IPS-20b (cell line): Measurements from ENCODE around the gene SIGMAR1.

Experiments
- H3K27ac ChIP-seq: one replicate; pipeline ENCODE4 v1.5.1; 2013; ENCODE audit warnings: low read length
- H3K27me3 ChIP-seq: 2 replicates; pipeline ENCODE4 v1.6.1; 2013; ENCODE audit warnings: mild to moderate bottlenecking, low read length, inconsistent platforms; ENCODE audit not compliant: insufficient read depth
- H3K36me3 ChIP-seq: 2 replicates; pipeline ENCODE4 v1.6.1; 2013; ENCODE audit warnings: low read depth, mild to moderate bottlenecking, inconsistent platforms, low read length, moderate library complexity; ENCODE audit not compliant: insufficient read depth
- H3K4me1 ChIP-seq: 2 replicates; pipeline ENCODE4 v1.6.1; 2013; ENCODE audit warnings: mild to moderate bottlenecking, control low read depth, inconsistent platforms, low read length, moderate library complexity; ENCODE audit not compliant: insufficient read depth
- H3K4me3 ChIP-seq: 2 replicates; pipeline ENCODE4 v1.5.1; 2013; ENCODE audit warnings: mild to moderate bottlenecking, low read length, inconsistent platforms
- H3K9ac ChIP-seq: 2 replicates; pipeline ENCODE4 v1.6.1; 2013; ENCODE audit warnings: low read depth, mild to moderate bottlenecking, inconsistent platforms, low read length, moderate library complexity
- H3K9me3 ChIP-seq: 2 replicates; pipeline ENCODE4 v1.6.1; 2013; ENCODE audit warnings: mild to moderate bottlenecking, low read depth, low read length, inconsistent platforms; ENCODE audit not compliant: insufficient read depth

Gene SIGMAR1

GRCh38 chr9:34591917-34592866 lies 45.4 kb downstream of the SIGMAR1 start:
- Histone ChIP-seq H3K4me3 (no peak overlapping the region; the same call in 1 of the 2 replicates), H3K9ac (no peak overlapping the region)

GRCh38 chr9:34591248-34591916 lies 46.2 kb downstream of the SIGMAR1 start:
- no peak overlapping the region for H3K9ac ChIP-seq
- no peak overlapping the region for H3K27ac ChIP-seq
- no peaks in the 10 kb centered on the region for H3K36me3 ChIP-seq
- H3K4me1 ChIP-seq, result no peaks in the 10 kb centered on the region; the same call in 1 of the 2 replicates
- H3K4me3 ChIP-seq, result peak overlapping the region; percentile 50; the same call in 1 of the 2 replicates
- peaks cover 90% of the 10 kb centered on the region for H3K27me3 ChIP-seq
- H3K9me3 ChIP-seq, result peaks cover 3% of the 10 kb centered on the region; the same call in 1 of the 2 replicates

More at GRCh38 chr9:34591917-34592866, 45.4 kb downstream of the SIGMAR1 start:
- peaks cover 2% of the 10 kb centered on the region; the same call in 1 of the 2 replicates for H3K9me3 ChIP-seq
- H3K36me3 ChIP-seq, result no peaks in the 10 kb centered on the region
- H3K27me3 ChIP-seq, result peaks cover 82% of the 10 kb centered on the region
- H3K27ac ChIP-seq, result no peak overlapping the region
- H3K4me1 ChIP-seq, result no peaks in the 10 kb centered on the region; the same call in 1 of the 2 replicates

GRCh38 chr9:34590381-34591247 lies 47.0 kb downstream of the SIGMAR1 start:
- Histone ChIP-seq H3K9ac (no peak overlapping the region), H3K9me3 (peaks cover 3% of the 10 kb centered on the region; the same call in 1 of the 2 replicates), H3K27ac (no peak overlapping the region), H3K4me3 (peak overlapping the region; percentile 50; the same call in 1 of the 2 replicates), H3K36me3 (no peaks in the 10 kb centered on the region), H3K27me3 (peaks cover 98% of the 10 kb centered on the region), H3K4me1 (peaks cover 8% of the 10 kb centered on the region; the same call in 1 of the 2 replicates)

GRCh38 chr9:34589636-34590380 lies 47.8 kb downstream of the SIGMAR1 start, which contains the start of gene CNTFR:
Gene CNTFR, minus strand, starts transcription at chr9:34589724. Its CDS starts 20,743 bp downstream, at chr9:34568981.
- peaks cover 100% of the 10 kb centered on the region for H3K27me3 ChIP-seq
- H3K4me1 ChIP-seq, result peaks cover 13% of the 10 kb centered on the region
- H3K4me3 ChIP-seq, result peak within 1 kb of the TSS; percentile 50
- no peaks in the 10 kb centered on the region for H3K36me3 ChIP-seq
- H3K9ac ChIP-seq, result no peak within 1 kb of the TSS
- H3K9me3 ChIP-seq, result peaks cover 3% of the 10 kb centered on the region; the same call in 1 of the 2 replicates
- no peak within 1 kb of the TSS for H3K27ac ChIP-seq

- Histone ChIP-seq H3K27me3 (peaks cover 100% of the 10 kb centered on the region), H3K4me1 (peaks cover 13% of the 10 kb centered on the region), H3K36me3 (no peaks in the 10 kb centered on the region), H3K4me3 (peak overlapping the region; percentile 50), H3K9me3 (peaks cover 3% of the 10 kb centered on the region; the same call in 1 of the 2 replicates), H3K9ac (no peak overlapping the region), H3K27ac (no peak overlapping the region)
These were observed 48.6 kb downstream of the SIGMAR1 start for GRCh38 chr9:34588671-34589635.

- Histone ChIP-seq H3K9me3 (peaks cover 3% of the 10 kb centered on the region; the same call in 1 of the 2 replicates), H3K9ac (no peak overlapping the region), H3K27me3 (peaks cover 100% of the 10 kb centered on the region), H3K36me3 (no peaks in the 10 kb centered on the region), H3K4me3 (no peak overlapping the region), H3K27ac (no peak overlapping the region), H3K4me1 (peaks cover 13% of the 10 kb centered on the region)
These were observed 50.3 kb downstream of the SIGMAR1 start for GRCh38 chr9:34587271-34587670.

GRCh38 chr9:34585946-34586669 lies 51.5 kb downstream of the SIGMAR1 start:
- Histone ChIP-seq H3K27me3 (peaks cover 100% of the 10 kb centered on the region), H3K9ac (no peak overlapping the region), H3K9me3 (peaks cover 3% of the 10 kb centered on the region; the same call in 1 of the 2 replicates), H3K4me3 (peak overlapping the region; percentile 11; the same call in 1 of the 2 replicates), H3K27ac (no peak overlapping the region), H3K4me1 (peaks cover 13% of the 10 kb centered on the region), H3K36me3 (no peaks in the 10 kb centered on the region)

- H3K27ac ChIP-seq, result no peak overlapping the region
- peaks cover 19% of the 10 kb centered on the region for H3K4me1 ChIP-seq
- peaks cover 3% of the 10 kb centered on the region; the same call in 1 of the 2 replicates for H3K9me3 ChIP-seq
- H3K27me3 ChIP-seq, result peaks cover 100% of the 10 kb centered on the region
- H3K4me3 ChIP-seq, result no peak overlapping the region
- no peaks in the 10 kb centered on the region for H3K36me3 ChIP-seq
- H3K9ac ChIP-seq, result no peak overlapping the region
These were observed 52.6 kb downstream of the SIGMAR1 start for GRCh38 chr9:34584970-34585369.
